Astrocyte (in vitro differentiated cells and primary cell): ENCODE data around the gene INHBC. TPM values are rescaled to one million over a fixed set of nuclear protein-coding genes. Genes with fewer than 3 reads are reported as not detected.

Source experiments
- DNase-seq: peaks from one replicate; pipeline ENCODE4 v3.0.0-alpha.2; 2010; ENCODE audit warnings: low read depth
- FAIRE-seq: peaks from 2 replicates; lab custom pipeline; 2011; peaks lifted over from hg19 to GRCh38; lab: Jason Lieb, UNC
- H2AFZ ChIP-seq: 2 replicates; pipeline ENCODE4 v1.6.0; 2012; ENCODE audit warnings: low read depth, low read length, inconsistent platforms
- H3K27ac ChIP-seq: 2 replicates; pipeline ENCODE4 v1.5.1; 2011; ENCODE audit warnings: low read depth, low read length, inconsistent platforms
- H3K27me3 ChIP-seq: 2 replicates; pipeline ENCODE4 v1.6.0; 2011; ENCODE audit warnings: low read length, inconsistent platforms; ENCODE audit not compliant: insufficient read depth
- H3K36me3 ChIP-seq: 2 replicates; pipeline ENCODE4 v1.5.1; 2011; ENCODE audit warnings: low read length, inconsistent platforms; ENCODE audit not compliant: insufficient read depth
- H3K4me1 ChIP-seq: 2 replicates; pipeline ENCODE4 v1.5.1; 2011; ENCODE audit warnings: low read length, inconsistent platforms; ENCODE audit not compliant: insufficient read depth
- H3K4me2 ChIP-seq: 2 replicates; pipeline ENCODE4 v1.6.0; 2012; ENCODE audit warnings: low read length, inconsistent platforms
- H3K4me3 ChIP-seq: 2 replicates; pipeline ENCODE4 v1.5.1; 2011; ENCODE audit warnings: low read depth, mild to moderate bottlenecking, low read length, inconsistent platforms; ENCODE audit not compliant: insufficient read depth
- H3K79me2 ChIP-seq: 2 replicates; pipeline ENCODE4 v1.6.0; 2012; ENCODE audit warnings: mild to moderate bottlenecking, low read length, inconsistent platforms; ENCODE audit not compliant: insufficient read depth
- H3K9ac ChIP-seq: 2 replicates; pipeline ENCODE4 v1.6.0; 2012; ENCODE audit warnings: mild to moderate bottlenecking, low read length, inconsistent platforms
- H3K9me3 ChIP-seq: 2 replicates; pipeline ENCODE4 v1.5.1; 2012; ENCODE audit warnings: low read depth, mild to moderate bottlenecking, low read length, inconsistent platforms; ENCODE audit not compliant: insufficient read depth
- H4K20me1 ChIP-seq: 2 replicates; pipeline ENCODE4 v1.6.0; 2012; ENCODE audit warnings: low read length, inconsistent platforms; ENCODE audit not compliant: insufficient read depth
- H3K27ac Mint-ChIP-seq: one replicate; pipeline ENCODE4 v1.8.0; 2021; ENCODE audit warnings: mild to moderate bottlenecking, mixed read lengths; ENCODE audit not compliant: unreplicated experiment
- H3K27me3 Mint-ChIP-seq: one replicate; pipeline ENCODE4 v1.8.0; 2021; ENCODE audit warnings: low read depth, mixed read lengths; ENCODE audit not compliant: unreplicated experiment
- H3K36me3 Mint-ChIP-seq: one replicate; pipeline ENCODE4 v1.8.0; 2021; ENCODE audit warnings: low read depth, mixed read lengths; ENCODE audit not compliant: unreplicated experiment
- H3K4me1 Mint-ChIP-seq: one replicate; pipeline ENCODE4 v1.8.0; 2021; ENCODE audit warnings: low read depth, mixed read lengths; ENCODE audit not compliant: unreplicated experiment
- H3K4me3 Mint-ChIP-seq: one replicate; pipeline ENCODE4 v1.8.0; 2021; ENCODE audit warnings: mild to moderate bottlenecking, moderate library complexity, mixed read lengths; ENCODE audit not compliant: unreplicated experiment
- H3K9me3 Mint-ChIP-seq: one replicate; pipeline ENCODE4 v1.8.0; 2021; ENCODE audit warnings: mild to moderate bottlenecking, mixed read lengths; ENCODE audit not compliant: unreplicated experiment
- CTCF ChIP-seq: IDR thresholded peaks from 2 replicates; pipeline ENCODE4 v1.5.1; 2011; ENCODE audit warnings: low read depth, mild to moderate bottlenecking, inconsistent platforms, low read length, moderate library complexity; ENCODE audit not compliant: insufficient read depth
- EZH2 ChIP-seq: IDR thresholded peaks from 2 replicates; pipeline ENCODE4 v1.6.1; 2012; ENCODE audit warnings: mild to moderate bottlenecking, low read length, inconsistent platforms; ENCODE audit not compliant: insufficient read depth
- total RNA-seq: library from RNA; stranded (reverse); gene quantifications from 2 replicates; pipeline ENCODE4 v1.2.1, GENCODE V29; 2021

Gene INHBC
- total RNA-seq, 1 donor from 2014 or later = not detected

- H3K36me3 Mint-ChIP-seq = peaks cover 5% of the 10 kb centered on the region
- peak overlapping the region; percentile 20 for H3K27ac Mint-ChIP-seq
- H3K4me3 Mint-ChIP-seq = peak overlapping the region; percentile 64
- H3K4me3 ChIP-seq = no peak overlapping the region
- H3K79me2 ChIP-seq = no peaks in the 10 kb centered on the region
- FAIRE-seq = no peak
- no peak overlapping the region for H3K4me2 ChIP-seq
- no peaks in the 10 kb centered on the region for H3K9me3 ChIP-seq
- DNase-seq = peak; percentile 35
- no peak overlapping the region for H2AFZ ChIP-seq
- no peak overlapping the region for H3K9ac ChIP-seq
- H3K36me3 ChIP-seq = no peaks in the 10 kb centered on the region
- peaks cover 48% of the 10 kb centered on the region for H3K27me3 Mint-ChIP-seq
- H3K27me3 ChIP-seq = peaks cover 45% of the 10 kb centered on the region
- H3K4me1 ChIP-seq = peaks cover 9% of the 10 kb centered on the region
- H3K9me3 Mint-ChIP-seq = peaks cover 16% of the 10 kb centered on the region
- no peaks in the 10 kb centered on the region for H4K20me1 ChIP-seq
- no peak overlapping the region for H3K27ac ChIP-seq
- no peak for TF ChIP-seq EZH2
- no peak for TF ChIP-seq CTCF
- H3K4me1 Mint-ChIP-seq = peaks cover 24% of the 10 kb centered on the region
These were observed 43.4 kb downstream of the INHBC start for GRCh38 chr12:57477710-57478681.

- Histone ChIP-seq H3K36me3 (no peaks in the 10 kb centered on the region), H3K4me2 (no peak overlapping the region), H3K9ac (no peak overlapping the region), H3K27ac (no peak overlapping the region), H3K9me3 (no peaks in the 10 kb centered on the region), H4K20me1 (no peaks in the 10 kb centered on the region), H3K27me3 (peaks cover 37% of the 10 kb centered on the region), H2AFZ (no peak overlapping the region), H3K4me3 (no peak overlapping the region), H3K4me1 (peaks cover 13% of the 10 kb centered on the region), H3K79me2 (no peaks in the 10 kb centered on the region)
- peaks cover 39% of the 10 kb centered on the region for H3K27me3 Mint-ChIP-seq
- FAIRE-seq (no peak), DNase-seq (no peak)
- no peak overlapping the region for H3K27ac Mint-ChIP-seq
- H3K4me1 Mint-ChIP-seq = peaks cover 31% of the 10 kb centered on the region
- H3K36me3 Mint-ChIP-seq = peaks cover 5% of the 10 kb centered on the region
- TF ChIP-seq EZH2 (no peak), CTCF (no peak)
- H3K4me3 Mint-ChIP-seq = no peak overlapping the region
- peaks cover 12% of the 10 kb centered on the region for H3K9me3 Mint-ChIP-seq
These were observed 44.4 kb downstream of the INHBC start for GRCh38 chr12:57479043-57479375.
